Vagina (tissue), 2 donors: Measurements from ENCODE around the gene ATP8B3. TPM values are rescaled to one million over a fixed set of nuclear protein-coding genes. Genes with fewer than 3 reads are reported as not detected.
A peak's percentile ranks its signal among the peaks of the same experiment; 100 is the strongest.

Experiments
- DNase-seq, 2 donors: peaks; one replicate each; pipeline ENCODE4 v3.0.0-alpha.2; 2017; ENCODE audit errors: extremely low spot score in 2 of 2
- H3K27ac ChIP-seq: fragments of 200-600 bp; sonication (generic); one replicate; pipeline ENCODE4 v1.5.1; 2019
- H3K27me3 ChIP-seq: fragments of 200-600 bp; sonication (generic); one replicate; pipeline ENCODE4 v1.5.1; 2019
- H3K36me3 ChIP-seq, 2 donors: fragments of 200-600 bp; sonication (generic); one replicate each; pipeline ENCODE4 v1.5.1; 2017 to 2019
- H3K4me1 ChIP-seq: fragments of 200-600 bp; sonication (generic); one replicate; pipeline ENCODE4 v1.5.1; 2019
- H3K4me3 ChIP-seq, 2 donors: fragments of 200-600 bp; sonication (generic); 1 replicate in 1 of 2; 2 replicates in 1 of 2; pipeline ENCODE4 v1.5.1; 2016 to 2019
- H3K9me3 ChIP-seq: fragments of 200-600 bp; sonication (generic); one replicate; pipeline ENCODE4 v1.5.1; 2019
- CTCF ChIP-seq, 3 experiments: fragments of 450-650 bp in 2 of 3; fragments of 200-600 bp in 1 of 3; sonication (generic) in 1 of 3; IDR thresholded peaks; one replicate each; pipeline ENCODE4 v1.5.1; 2017 to 2019; ENCODE audit warnings: antibody characterized with exemption in 3 of 3, mild to moderate bottlenecking in 2 of 3, moderate library complexity in 2 of 3
- POLR2A ChIP-seq, 2 donors: fragments of 450-650 bp; IDR thresholded peaks; one replicate each; pipeline ENCODE4 v1.6.1; 2017; ENCODE audit warnings: antibody characterized with exemption in 2 of 2, mild to moderate bottlenecking in 2 of 2, moderate library complexity in 2 of 2
- POLR2AphosphoS5 ChIP-seq, 2 donors: sonication (generic); formaldehyde crosslinking; IDR thresholded peaks; one replicate each; pipeline ENCODE4 v1.9.0; 2017; ENCODE audit warnings: antibody characterized with exemption in 2 of 2, mild to moderate bottlenecking in 2 of 2, low read depth in 1 of 2; ENCODE audit not compliant: insufficient read depth in 1 of 2
- intact Hi-C: fragments of 100-400 bp; cut with DNase I; formaldehyde crosslinking; loops from one replicate; pipeline ENCODE4 v1.15.1; 2023
- total RNA-seq: library from RNA; depleted of rRNA; stranded (reverse); fragments of >200 nt; gene quantifications from one replicate; pipeline ENCODE4 v1.2.3, GENCODE V29; 2016

The ATP8B3 gene
- total RNA-seq, 1 donor from 2014 or later = 3.2 TPM

GRCh38 chr19:1750343-1751021 is 61.6 kb downstream of the ATP8B3 start:
- intact Hi-C loops = no loop called here
- TF ChIP-seq POLR2A (IDR thresholded peaks at IDR 0.05) (no peak), CTCF (IDR thresholded peaks at IDR 0.05) (no peak), POLR2AphosphoS5 (IDR thresholded peaks at IDR 0.05; ENCODE audit: insufficient read depth in 1 of 2, low read depth in 1 of 2) (no peak)
- H3K4me1 ChIP-seq = peaks cover 42% of the 10 kb centered on the region
- H3K27me3 ChIP-seq = peaks cover 46% of the 10 kb centered on the region
- no peaks in the 10 kb centered on the region for H3K9me3 ChIP-seq
- DNase-seq = no peak
- peak overlapping the region in 1 of 2 donors; percentile 34 for H3K4me3 ChIP-seq
- no peaks in the 10 kb centered on the region for H3K36me3 ChIP-seq
- H3K27ac ChIP-seq = no peak overlapping the region

- Histone ChIP-seq H3K27ac (no peak overlapping the region), H3K9me3 (no peaks in the 10 kb centered on the region), H3K4me3 (peak overlapping the region; percentile 22 to 34), H3K4me1 (peaks cover 34% of the 10 kb centered on the region), H3K36me3 (no peaks in the 10 kb centered on the region), H3K27me3 (peaks cover 51% of the 10 kb centered on the region)
- intact Hi-C loops = no loop called here
- DNase-seq = no peak
- no peak for TF ChIP-seq POLR2AphosphoS5 (IDR thresholded peaks at IDR 0.05; ENCODE audit: insufficient read depth in 1 of 2, low read depth in 1 of 2)
- TF ChIP-seq POLR2A (IDR thresholded peaks at IDR 0.05) = no peak
- no peak for TF ChIP-seq CTCF (IDR thresholded peaks at IDR 0.05)
Measured at GRCh38 chr19:1749373-1750342, 62.4 kb downstream of the ATP8B3 start.

GRCh38 chr19:1748873-1749341 is 63.2 kb downstream of the ATP8B3 start:
- no peak for DNase-seq
- Histone ChIP-seq H3K27me3 (peaks cover 51% of the 10 kb centered on the region), H3K27ac (no peak overlapping the region), H3K4me1 (peaks cover 33% of the 10 kb centered on the region), H3K36me3 (no peaks in the 10 kb centered on the region), H3K9me3 (no peaks in the 10 kb centered on the region), H3K4me3 (peak overlapping the region in 1 of 2 donors; percentile 34)
- no peak for TF ChIP-seq POLR2AphosphoS5 (IDR thresholded peaks at IDR 0.05; ENCODE audit: insufficient read depth in 1 of 2, low read depth in 1 of 2)
- no peak for TF ChIP-seq POLR2A (IDR thresholded peaks at IDR 0.05)
- no peak for TF ChIP-seq CTCF (IDR thresholded peaks at IDR 0.05)
- intact Hi-C loops = no loop called here

- intact Hi-C loops = no loop called here
- H3K4me3 ChIP-seq = peak overlapping the region in 1 of 2 donors; percentile 34
- TF ChIP-seq POLR2AphosphoS5 (IDR thresholded peaks at IDR 0.05; ENCODE audit: insufficient read depth in 1 of 2, low read depth in 1 of 2) = no peak
- no peak for TF ChIP-seq POLR2A (IDR thresholded peaks at IDR 0.05)
- no peak for TF ChIP-seq CTCF (IDR thresholded peaks at IDR 0.05)
- H3K36me3 ChIP-seq = no peaks in the 10 kb centered on the region
- H3K27ac ChIP-seq = no peak overlapping the region
- H3K4me1 ChIP-seq = peaks cover 33% of the 10 kb centered on the region
- peaks cover 51% of the 10 kb centered on the region for H3K27me3 ChIP-seq
- no peaks in the 10 kb centered on the region for H3K9me3 ChIP-seq
- no peak for DNase-seq
Measured at GRCh38 chr19:1748115-1748872, 63.8 kb downstream of the ATP8B3 start.
